Right kidney (tissue), 1 donor: Measurements from ENCODE around the gene PDGFD.

ENCODE experiments used
- DNase-seq: peaks from one replicate; pipeline ENCODE4 v3.0.0-alpha.2; 2016

The PDGFD gene

GRCh38 chr11:104146943-104147342 is 17.0 kb downstream of the PDGFD start:
- no peak for DNase-seq

- DNase-seq, result no peak
These were observed 17.5 kb downstream of the PDGFD start for GRCh38 chr11:104146421-104146820.

GRCh38 chr11:104145062-104145461 is 18.9 kb downstream of the PDGFD start:
- no peak for DNase-seq

- DNase-seq, result no peak
These were observed 21.2 kb downstream of the PDGFD start for GRCh38 chr11:104142698-104143097.

- DNase-seq, result no peak
These were observed 27.1 kb downstream of the PDGFD start for GRCh38 chr11:104136861-104137260.

- no peak for DNase-seq
These were observed 29.2 kb downstream of the PDGFD start for GRCh38 chr11:104134745-104135144.

GRCh38 chr11:104130161-104130560 is 33.8 kb downstream of the PDGFD start:
- no peak for DNase-seq

GRCh38 chr11:104129145-104129544 is 34.8 kb downstream of the PDGFD start:
- no peak for DNase-seq

GRCh38 chr11:104127828-104128227 is 36.1 kb downstream of the PDGFD start:
- no peak for DNase-seq

GRCh38 chr11:104126464-104126863 is 37.5 kb downstream of the PDGFD start:
- no peak for DNase-seq

GRCh38 chr11:104124979-104125378 is 39.0 kb downstream of the PDGFD start:
- no peak for DNase-seq

- no peak for DNase-seq
These were observed 41.1 kb downstream of the PDGFD start for GRCh38 chr11:104122836-104123235.

- no peak for DNase-seq
These were observed 41.8 kb downstream of the PDGFD start for GRCh38 chr11:104122011-104122635.

GRCh38 chr11:104120493-104121137 is 43.3 kb downstream of the PDGFD start:
- DNase-seq, result peak; percentile 14

GRCh38 chr11:104118105-104118744 is 45.7 kb downstream of the PDGFD start:
- DNase-seq, result no peak

GRCh38 chr11:104113541-104113940 is 50.4 kb downstream of the PDGFD start:
- DNase-seq, result no peak

- no peak for DNase-seq
These were observed 57.7 kb downstream of the PDGFD start for GRCh38 chr11:104106136-104106754.

GRCh38 chr11:104105155-104105554 is 58.8 kb downstream of the PDGFD start:
- DNase-seq, result no peak

- DNase-seq, result no peak
These were observed 59.3 kb downstream of the PDGFD start for GRCh38 chr11:104104664-104105063.

- no peak for DNase-seq
These were observed 59.7 kb downstream of the PDGFD start for GRCh38 chr11:104104201-104104600.

- no peak for DNase-seq
These were observed 65.4 kb downstream of the PDGFD start for GRCh38 chr11:104098555-104098954.

- DNase-seq, result no peak
These were observed 65.8 kb downstream of the PDGFD start for GRCh38 chr11:104098132-104098531.

GRCh38 chr11:104096900-104097299 is 67.0 kb downstream of the PDGFD start:
- no peak for DNase-seq
